HEK293 (cell line): ENCODE measurements around the gene TNP2.

Experiments
- CTCF ChIP-seq: fragments of 450-650 bp; formaldehyde crosslinking; IDR thresholded peaks from 2 replicates; pipeline ENCODE4 v1.5.1; 2016; ENCODE audit warnings: missing biosample characterization, missing genetic modification characterization
- HIC1 ChIP-seq: fragments of 450-650 bp; formaldehyde crosslinking; IDR thresholded peaks from 2 replicates; pipeline ENCODE4 v1.5.1; 2016; ENCODE audit warnings: missing biosample characterization, missing genetic modification characterization
- PRDM10 ChIP-seq: fragments of 450-650 bp; formaldehyde crosslinking; IDR thresholded peaks from 2 replicates; pipeline ENCODE4 v1.5.1; 2016; ENCODE audit warnings: missing biosample characterization, missing genetic modification characterization
- TCF7L2 ChIP-seq: IDR thresholded peaks from 2 replicates; pipeline ENCODE4 v1.6.1; 2011; ENCODE audit warnings: low read depth, mild to moderate bottlenecking, inconsistent platforms, low read length, moderate library complexity, borderline replicate concordance
- YY1 ChIP-seq: fragments of 450-650 bp; formaldehyde crosslinking; IDR thresholded peaks from 2 replicates; pipeline ENCODE4 v1.5.1; 2018; ENCODE audit warnings: missing biosample characterization, missing genetic modification characterization
- ZBTB48 ChIP-seq: fragments of 450-650 bp; formaldehyde crosslinking; IDR thresholded peaks from 2 replicates; pipeline ENCODE4 v1.5.1; 2016; ENCODE audit warnings: missing biosample characterization, missing genetic modification characterization
- ZBTB6 ChIP-seq: fragments of 450-650 bp; formaldehyde crosslinking; IDR thresholded peaks from 2 replicates; pipeline ENCODE4 v1.5.1; 2017; ENCODE audit warnings: missing biosample characterization, missing genetic modification characterization
- ZFP41 ChIP-seq: fragments of 450-650 bp; formaldehyde crosslinking; IDR thresholded peaks from 2 replicates; pipeline ENCODE4 v1.5.1; 2016; ENCODE audit warnings: missing biosample characterization, missing genetic modification characterization, borderline replicate concordance
- ZNF571 ChIP-seq: fragments of 450-650 bp; formaldehyde crosslinking; IDR thresholded peaks from 2 replicates; pipeline ENCODE4 v1.5.0; 2017; ENCODE audit warnings: missing biosample characterization, missing genetic modification characterization

GRCh38 chr16:11318817-11319216 lies 49.7 kb upstream of the TNP2 start:
- no peak for TF ChIP-seq HIC1 (tag by site-specific recombination)
- TF ChIP-seq CTCF (tag by site-specific recombination) = no peak
- TF ChIP-seq ZNF571 (tag by site-specific recombination) = no peak
- no peak for TF ChIP-seq YY1 (tag by site-specific recombination)
- TF ChIP-seq PRDM10 (tag by site-specific recombination) = no peak
- TF ChIP-seq TCF7L2 = no peak
- no peak for TF ChIP-seq ZBTB48 (tag by site-specific recombination)
- TF ChIP-seq ZBTB6 (tag by site-specific recombination) = no peak
- no peak for TF ChIP-seq ZFP41 (tag by site-specific recombination)
